Measurements from ENCODE around the gene SELENON. TPM values are rescaled to one million over a fixed set of nuclear protein-coding genes. Genes with fewer than 3 reads are reported as not detected.

The SELENON gene
- total RNA-seq, 1 experiment from 2014 or later = 90.9 TPM

DNA sequence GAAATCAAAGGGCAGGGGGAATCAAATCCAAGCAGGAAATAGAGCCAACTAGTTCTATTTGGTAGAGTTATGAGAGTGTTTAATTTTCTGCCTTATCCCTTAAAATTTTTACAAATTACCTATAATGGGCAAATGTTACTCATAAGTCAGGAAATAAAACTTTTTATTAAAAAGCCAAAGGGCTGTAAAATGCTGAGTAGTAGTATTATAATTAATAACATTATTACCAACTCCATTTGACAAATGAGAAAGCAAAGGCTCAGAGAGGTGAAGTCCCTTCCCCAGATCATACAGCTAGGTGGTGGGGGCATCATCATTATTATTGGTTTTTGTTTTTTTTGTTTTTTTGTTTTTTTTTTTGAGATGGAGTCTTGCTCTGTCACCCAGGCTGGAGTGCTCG, 3.4 kb downstream of the SELENON start:
- H3K14ac ChIP-seq (ENCODE audit: insufficient read depth, low read length) = no peak overlapping the region
- H3K27ac ChIP-seq (ENCODE audit: insufficient read length, low read depth, low read length) = no peak overlapping the region
- Mint-ChIP-seq H3K27me3 (ENCODE audit: low read depth) (peaks cover 3% of the 10 kb centered on the region; the same call in 1 of the 2 replicates), H3K4me3 (no peak overlapping the region), H3K4me1 (peaks cover 19 to 33% of the 10 kb centered on the region in 2 experiments), H3K27ac (no peak overlapping the region), H3K36me3 (ENCODE audit: insufficient read depth in 1 of 3, low read depth in 3 of 3) (peaks cover 7 to 39% (median 18%) of the 10 kb centered on the region in 3 experiments; a peak in 6 of 7 replicates), H3K9me3 (no peaks in the 10 kb centered on the region)
- no peak overlapping the region for H3K4ac ChIP-seq (ENCODE audit: low read depth, low read length)
- no peak overlapping the region for H2BK12ac ChIP-seq (ENCODE audit: insufficient read length, low read depth, low read length)
- H3T11ph ChIP-seq (ENCODE audit: low read length) = no peak overlapping the region
- no peaks in the 10 kb centered on the region for H3K4me1 ChIP-seq (ENCODE audit: insufficient read depth, low read length)
- no peak overlapping the region for H4K8ac ChIP-seq (replicated peaks; ENCODE audit: insufficient read length, low read depth, low read length)
- no peak overlapping the region for H2BK15ac ChIP-seq (ENCODE audit: low read depth, low read length)
- no peak for DNase-seq
- H3K79me1 ChIP-seq (ENCODE audit: insufficient read depth, low read depth, low read length, poor library complexity, severe bottlenecking) = no peaks in the 10 kb centered on the region
- no peak overlapping the region for H2BK20ac ChIP-seq (ENCODE audit: low read depth, low read length, poor library complexity, severe bottlenecking)
- H2BK5ac ChIP-seq (ENCODE audit: insufficient read length, low read length) = no peak overlapping the region
- TF ChIP-seq, protein P1, sequence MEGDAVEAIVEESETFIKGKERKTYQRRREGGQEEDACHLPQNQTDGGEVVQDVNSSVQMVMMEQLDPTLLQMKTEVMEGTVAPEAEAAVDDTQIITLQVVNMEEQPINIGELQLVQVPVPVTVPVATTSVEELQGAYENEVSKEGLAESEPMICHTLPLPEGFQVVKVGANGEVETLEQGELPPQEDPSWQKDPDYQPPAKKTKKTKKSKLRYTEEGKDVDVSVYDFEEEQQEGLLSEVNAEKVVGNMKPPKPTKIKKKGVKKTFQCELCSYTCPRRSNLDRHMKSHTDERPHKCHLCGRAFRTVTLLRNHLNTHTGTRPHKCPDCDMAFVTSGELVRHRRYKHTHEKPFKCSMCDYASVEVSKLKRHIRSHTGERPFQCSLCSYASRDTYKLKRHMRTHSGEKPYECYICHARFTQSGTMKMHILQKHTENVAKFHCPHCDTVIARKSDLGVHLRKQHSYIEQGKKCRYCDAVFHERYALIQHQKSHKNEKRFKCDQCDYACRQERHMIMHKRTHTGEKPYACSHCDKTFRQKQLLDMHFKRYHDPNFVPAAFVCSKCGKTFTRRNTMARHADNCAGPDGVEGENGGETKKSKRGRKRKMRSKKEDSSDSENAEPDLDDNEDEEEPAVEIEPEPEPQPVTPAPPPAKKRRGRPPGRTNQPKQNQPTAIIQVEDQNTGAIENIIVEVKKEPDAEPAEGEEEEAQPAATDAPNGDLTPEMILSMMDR (conservative IDR thresholded peaks at IDR 0.05) = no peak
- H2BK120ac ChIP-seq (ENCODE audit: low read depth, low read length, poor library complexity, severe bottlenecking) = no peak overlapping the region
- no peaks in the 10 kb centered on the region for H4K20me1 ChIP-seq (ENCODE audit: control insufficient read depth, insufficient read depth, insufficient read length)
- H3K4me2 ChIP-seq (ENCODE audit: insufficient read depth, insufficient read length, low read length) = no peak overlapping the region
- no peak overlapping the region for H4K5ac ChIP-seq (ENCODE audit: insufficient read length, low read depth, low read length)
- no peak overlapping the region for H4K91ac ChIP-seq (ENCODE audit: insufficient read length, low read depth, low read length)
- H3K56ac ChIP-seq (ENCODE audit: insufficient read length, low read depth, low read length) = no peak overlapping the region
- peaks cover 6% of the 10 kb centered on the region for H3K23me2 ChIP-seq (ENCODE audit: insufficient read length, low read depth, low read length, poor library complexity, severe bottlenecking)
- H3K9ac ChIP-seq (ENCODE audit: extremely low read depth, insufficient read length, low read length) = no peak overlapping the region
- H3K23ac ChIP-seq (ENCODE audit: insufficient read length, low read depth, low read length) = no peak overlapping the region
- no peaks in the 10 kb centered on the region for H3K79me2 ChIP-seq (ENCODE audit: insufficient read depth, low read length)
- no peak overlapping the region for H2AK5ac ChIP-seq (ENCODE audit: insufficient read length, low read length)
- no peaks in the 10 kb centered on the region for H3K27me3 ChIP-seq (ENCODE audit: insufficient read depth, low read length)
- H3K9me3 ChIP-seq (ENCODE audit: control insufficient read depth, low read depth, low read length) = no peaks in the 10 kb centered on the region
- no peak overlapping the region for H3K18ac ChIP-seq (ENCODE audit: insufficient read length, low read depth, low read length)
- no CpG with 5 or more reads among the region's 1 CpG for WGBS (ENCODE audit: extremely low coverage, insufficient read length, low lambda C conversion rate)
- H2AFZ ChIP-seq (ENCODE audit: low read length) = no peak overlapping the region

All from H9 (cell line).